Caco-2 (cell line): Measurements from ENCODE around the gene TMEM40. TPM values are rescaled to one million over a fixed set of nuclear protein-coding genes. Genes with fewer than 3 reads are reported as not detected.

Experiments
- BruUV-seq: library from RNA; stranded (reverse); fragments of 400-500 nt; replicated peaks from 2 replicates; lab custom pipeline; 2021; lab: Mats Ljungman, UMichigan
- CTCF ChIA-PET: fragments of 300-600 bp; sonication (Branson Sonifier 250); formaldehyde crosslinking; loops from one replicate; lab custom pipeline; 2022; ENCODE audit warnings: antibody characterized with exemption; lab: Charles Lee
- POLR2A ChIA-PET: fragments of 300-600 bp; sonication (Branson Sonifier 250); formaldehyde crosslinking; loops from one replicate; lab custom pipeline; 2022; ENCODE audit warnings: antibody characterized with exemption; lab: Charles Lee
- DNase-seq, 2 experiments: peaks; one replicate each; pipeline versions ENCODE4 v3.0.0 to v3.0.0-alpha.2; 2020 to 2022
- H3K27me3 ChIP-seq: replicated peaks from 2 replicates; pipeline ENCODE4 v1.6.0; 2011; ENCODE audit warnings: low read length; ENCODE audit not compliant: control insufficient read depth, insufficient read depth
- H3K36me3 ChIP-seq: 2 replicates; pipeline ENCODE4 v1.5.1; 2011; ENCODE audit warnings: low read length; ENCODE audit not compliant: control insufficient read depth, insufficient read depth
- H3K4me1 ChIP-seq: fragments of 250-450 bp; sonication (Bioruptor Pico); 2 replicates; pipeline ENCODE4 v1.5.1; 2020; ENCODE audit warnings: mild to moderate bottlenecking
- H3K4me3 ChIP-seq: 2 replicates; pipeline ENCODE4 v1.5.1; 2011; ENCODE audit warnings: low read depth, mild to moderate bottlenecking, control low read depth, low read length
- H3K9me3 ChIP-seq: fragments of 250-450 bp; sonication (Bioruptor Pico); 2 replicates; pipeline ENCODE4 v1.5.1; 2020; ENCODE audit warnings: mild to moderate bottlenecking, moderate library complexity
- H3K27ac Mint-ChIP-seq: one replicate; pipeline ENCODE4 v1.8.0; 2022; ENCODE audit warnings: mixed read lengths; ENCODE audit not compliant: unreplicated experiment
- H3K27me3 Mint-ChIP-seq: one replicate; pipeline ENCODE4 v1.8.0; 2022; ENCODE audit warnings: mixed read lengths; ENCODE audit not compliant: insufficient read depth, unreplicated experiment
- H3K36me3 Mint-ChIP-seq: one replicate; pipeline ENCODE4 v1.8.0; 2022; ENCODE audit warnings: mild to moderate bottlenecking, mixed read lengths; ENCODE audit not compliant: insufficient read depth, unreplicated experiment
- H3K4me1 Mint-ChIP-seq: one replicate; pipeline ENCODE4 v1.8.0; 2022; ENCODE audit warnings: low read depth, mixed read lengths; ENCODE audit not compliant: unreplicated experiment
- H3K4me3 Mint-ChIP-seq: one replicate; pipeline ENCODE4 v1.8.0; 2022; ENCODE audit warnings: mild to moderate bottlenecking, moderate library complexity, mixed read lengths; ENCODE audit not compliant: unreplicated experiment
- H3K9me3 Mint-ChIP-seq: one replicate; pipeline ENCODE4 v1.8.0; 2022; ENCODE audit warnings: mixed read lengths; ENCODE audit not compliant: unreplicated experiment
- intact Hi-C: fragments of 100-400 bp; cut with micrococcal nuclease; formaldehyde crosslinking; loops from one replicate; pipeline ENCODE4 v1.10.0; 2022; ENCODE audit not compliant: unreplicated experiment
- total RNA-seq: library from RNA; stranded (reverse); gene quantifications from 2 replicates; pipeline ENCODE4 v1.2.3, GENCODE V29; 2022
- TF ChIP-seq, protein P1 (sequence below), 2 experiments: fragments of 200-600 bp in 1 of 2; IDR thresholded peaks; 1 replicate in 1 of 2; 2 replicates in 1 of 2; pipeline versions ENCODE4 v1.5.1 to v1.8.0; 2011 to 2022; ENCODE audit warnings: antibody characterized with exemption in 1 of 2, control low read depth in 1 of 2, inconsistent platforms in 1 of 2, low read depth in 1 of 2, low read length in 1 of 2, mild to moderate bottlenecking in 1 of 2, moderate library complexity in 1 of 2; ENCODE audit not compliant: insufficient read depth in 1 of 2, severe bottlenecking in 1 of 2, unreplicated experiment in 1 of 2

TMEM40 gene
- total RNA-seq, 1 experiment from 2014 or later: 0.86 TPM

DNA sequence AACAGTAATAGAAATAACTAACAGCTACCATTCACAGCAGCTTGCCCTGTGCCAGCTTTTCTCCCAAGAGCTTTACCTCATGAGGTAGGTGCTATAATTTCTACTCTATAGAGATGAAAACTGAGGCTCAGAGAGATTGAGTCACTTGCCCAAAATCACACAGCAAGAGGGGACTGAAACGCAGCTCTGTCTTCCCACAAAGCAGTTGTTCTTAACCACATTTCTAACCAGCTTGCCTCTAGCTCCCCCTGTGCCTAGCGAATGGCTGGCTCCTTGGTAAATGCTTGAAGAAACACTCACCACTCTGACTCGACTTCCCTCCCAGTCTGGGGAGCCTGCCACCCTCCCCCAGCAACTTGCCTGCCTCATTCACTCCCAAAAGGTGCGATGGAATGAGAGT is 15.6 kb upstream of the TMEM40 start:
- DNase-seq: no peak
- Histone ChIP-seq H3K4me1 (no peaks in the 10 kb centered on the region), H3K27me3 (no peaks in the 10 kb centered on the region), H3K9me3 (no peaks in the 10 kb centered on the region), H3K36me3 (no peaks in the 10 kb centered on the region), H3K4me3 (no peak overlapping the region)
- H3K4me1 Mint-ChIP-seq: no peaks in the 10 kb centered on the region
- H3K27me3 Mint-ChIP-seq: no peaks in the 10 kb centered on the region
- BruUV-seq: no TSS peak
- ChIA-PET POLR2A (no interaction called here), CTCF (no interaction called here)
- intact Hi-C loops: no loop called here
- no peaks in the 10 kb centered on the region for H3K9me3 Mint-ChIP-seq
- no peaks in the 10 kb centered on the region for H3K36me3 Mint-ChIP-seq
- TF ChIP-seq, protein P1, sequence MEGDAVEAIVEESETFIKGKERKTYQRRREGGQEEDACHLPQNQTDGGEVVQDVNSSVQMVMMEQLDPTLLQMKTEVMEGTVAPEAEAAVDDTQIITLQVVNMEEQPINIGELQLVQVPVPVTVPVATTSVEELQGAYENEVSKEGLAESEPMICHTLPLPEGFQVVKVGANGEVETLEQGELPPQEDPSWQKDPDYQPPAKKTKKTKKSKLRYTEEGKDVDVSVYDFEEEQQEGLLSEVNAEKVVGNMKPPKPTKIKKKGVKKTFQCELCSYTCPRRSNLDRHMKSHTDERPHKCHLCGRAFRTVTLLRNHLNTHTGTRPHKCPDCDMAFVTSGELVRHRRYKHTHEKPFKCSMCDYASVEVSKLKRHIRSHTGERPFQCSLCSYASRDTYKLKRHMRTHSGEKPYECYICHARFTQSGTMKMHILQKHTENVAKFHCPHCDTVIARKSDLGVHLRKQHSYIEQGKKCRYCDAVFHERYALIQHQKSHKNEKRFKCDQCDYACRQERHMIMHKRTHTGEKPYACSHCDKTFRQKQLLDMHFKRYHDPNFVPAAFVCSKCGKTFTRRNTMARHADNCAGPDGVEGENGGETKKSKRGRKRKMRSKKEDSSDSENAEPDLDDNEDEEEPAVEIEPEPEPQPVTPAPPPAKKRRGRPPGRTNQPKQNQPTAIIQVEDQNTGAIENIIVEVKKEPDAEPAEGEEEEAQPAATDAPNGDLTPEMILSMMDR (IDR thresholded peaks at IDR 0.05; ENCODE audit: insufficient read depth in 1 of 2, low read depth in 1 of 2, low read length in 1 of 2, severe bottlenecking in 1 of 2, unreplicated experiment in 1 of 2): no peak
- H3K4me3 Mint-ChIP-seq: no peak overlapping the region
- no peak overlapping the region for H3K27ac Mint-ChIP-seq

DNA sequence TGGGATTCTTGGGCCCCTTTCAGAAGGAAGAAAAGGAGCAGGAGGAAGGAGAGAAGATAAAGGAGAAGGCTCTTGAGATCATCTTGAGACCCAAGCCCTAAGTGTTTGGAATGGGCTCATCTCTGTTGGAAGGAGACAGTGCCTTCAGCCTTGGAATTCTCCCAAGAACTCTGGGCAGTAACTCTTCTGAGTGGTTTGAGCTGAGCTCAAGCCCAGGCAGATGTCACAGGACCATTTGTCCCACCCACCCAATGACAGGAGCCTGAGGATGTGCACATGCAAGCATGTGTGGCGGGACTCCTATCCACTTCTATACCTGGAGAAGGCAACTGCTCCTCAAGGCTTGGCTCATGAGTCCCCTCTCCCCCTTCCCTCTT is 14.6 kb upstream of the TMEM40 start:
- DNase-seq: no peak
- Mint-ChIP-seq H3K9me3 (no peaks in the 10 kb centered on the region), H3K27ac (no peak overlapping the region), H3K4me1 (no peaks in the 10 kb centered on the region), H3K4me3 (no peak overlapping the region), H3K27me3 (no peaks in the 10 kb centered on the region), H3K36me3 (no peaks in the 10 kb centered on the region)
- Histone ChIP-seq H3K27me3 (no peaks in the 10 kb centered on the region), H3K36me3 (no peaks in the 10 kb centered on the region), H3K4me1 (no peaks in the 10 kb centered on the region), H3K4me3 (no peak overlapping the region), H3K9me3 (no peaks in the 10 kb centered on the region)
- TF ChIP-seq, protein P1 (IDR thresholded peaks at IDR 0.05; ENCODE audit: insufficient read depth in 1 of 2, low read depth in 1 of 2, low read length in 1 of 2, severe bottlenecking in 1 of 2, unreplicated experiment in 1 of 2): no peak
- intact Hi-C loops: no loop called here
- POLR2A ChIA-PET: no interaction called here
- CTCF ChIA-PET: no interaction called here
- no TSS peak for BruUV-seq

DNA sequence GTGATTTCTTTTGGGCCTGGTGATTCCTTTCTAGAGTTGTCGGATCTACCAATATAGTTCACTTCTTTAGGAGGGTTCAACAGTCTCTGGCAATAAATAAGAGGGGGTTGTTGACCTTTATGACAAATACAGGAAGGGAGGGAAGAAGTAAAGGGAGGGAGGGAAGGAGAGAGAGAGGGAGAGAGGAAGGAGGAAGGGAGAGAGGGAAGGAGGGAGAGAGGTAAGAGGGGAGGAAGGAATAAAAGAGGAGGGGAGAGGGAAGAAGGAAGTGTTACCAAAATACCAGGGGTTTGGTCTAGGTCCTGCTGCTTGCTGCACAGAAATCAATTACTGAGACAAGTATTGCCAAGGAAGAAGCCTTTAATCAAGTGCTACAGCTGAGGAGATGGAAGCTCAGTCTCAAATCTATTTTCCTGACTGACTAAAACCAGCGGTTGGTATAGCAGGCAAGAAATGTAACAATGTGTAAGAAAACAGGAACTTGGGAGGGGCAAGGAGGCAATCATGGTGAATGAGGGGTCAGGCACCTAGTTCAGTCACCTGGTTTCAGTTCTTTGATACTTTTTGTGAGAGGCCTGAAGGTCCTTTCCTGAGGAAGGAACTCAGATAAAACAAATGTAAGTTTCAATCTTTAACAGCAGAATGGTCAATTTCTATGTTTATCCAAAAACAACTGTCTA is 14.1 kb upstream of the TMEM40 start:
- Mint-ChIP-seq H3K27me3 (no peaks in the 10 kb centered on the region), H3K9me3 (no peaks in the 10 kb centered on the region), H3K27ac (no peak overlapping the region), H3K4me3 (no peak overlapping the region), H3K4me1 (no peaks in the 10 kb centered on the region), H3K36me3 (no peaks in the 10 kb centered on the region)
- CTCF ChIA-PET: no interaction called here
- H3K36me3 ChIP-seq: no peaks in the 10 kb centered on the region
- no peak for DNase-seq
- POLR2A ChIA-PET: no interaction called here
- no peaks in the 10 kb centered on the region for H3K9me3 ChIP-seq
- no peak overlapping the region for H3K4me3 ChIP-seq
- no peaks in the 10 kb centered on the region for H3K4me1 ChIP-seq
- TF ChIP-seq, protein P1 (IDR thresholded peaks at IDR 0.05; ENCODE audit: insufficient read depth in 1 of 2, low read depth in 1 of 2, low read length in 1 of 2, severe bottlenecking in 1 of 2, unreplicated experiment in 1 of 2): no peak
- H3K27me3 ChIP-seq: no peaks in the 10 kb centered on the region
- intact Hi-C loops: no loop called here
- no TSS peak for BruUV-seq
